Renal cortex interstitium (tissue), 11 donors: Measurements from ENCODE around the gene NDOR1. TPM values are rescaled to one million over a fixed set of nuclear protein-coding genes. Genes with fewer than 3 reads are reported as not detected.

Experiments used
- DNase-seq, 11 donors: peaks; one replicate each; pipeline ENCODE4 v3.0.0-alpha.2; 2013; ENCODE audit warnings: low read depth in 9 of 11, low spot score in 4 of 11; ENCODE audit errors: extremely low read depth in 1 of 11
- polyA plus RNA-seq, 3 donors: library from polyadenylated mRNA; unstranded; fragments of 120-200 nt; gene quantifications; one replicate each; pipeline ENCODE4 v1.2.1, GENCODE V29; 2013; ENCODE audit not compliant: insufficient read length in 3 of 3

NDOR1 gene
- polyA plus RNA-seq, 3 donors = 8.2 to 15.1 (median 14.2) TPM

GRCh38 chr9:137224830-137225694, 19.6 kb downstream of the NDOR1 start, which contains the start of gene CYSRT1:
CYSRT1 (plus strand) TSS chr9:137225174; CDS start chr9:137225622, 448 bp downstream.
- DNase-seq = no peak

- DNase-seq = no peak
Observed at GRCh38 chr9:137225699-137226331, 20.3 kb downstream of the NDOR1 start.

GRCh38 chr9:137226338-137227053, 21.0 kb downstream of the NDOR1 start:
- no peak for DNase-seq

GRCh38 chr9:137227054-137227852, 21.8 kb downstream of the NDOR1 start, which contains the start of gene RNF224:
RNF224 (plus strand) TSS chr9:137227502; CDS start chr9:137228336, 834 bp downstream.
- DNase-seq = peak in 8 of 11 donors; percentile 56 to 76 (median 64)

- DNase-seq = no peak
Observed at GRCh38 chr9:137227853-137228505, 22.5 kb downstream of the NDOR1 start.

DNA sequence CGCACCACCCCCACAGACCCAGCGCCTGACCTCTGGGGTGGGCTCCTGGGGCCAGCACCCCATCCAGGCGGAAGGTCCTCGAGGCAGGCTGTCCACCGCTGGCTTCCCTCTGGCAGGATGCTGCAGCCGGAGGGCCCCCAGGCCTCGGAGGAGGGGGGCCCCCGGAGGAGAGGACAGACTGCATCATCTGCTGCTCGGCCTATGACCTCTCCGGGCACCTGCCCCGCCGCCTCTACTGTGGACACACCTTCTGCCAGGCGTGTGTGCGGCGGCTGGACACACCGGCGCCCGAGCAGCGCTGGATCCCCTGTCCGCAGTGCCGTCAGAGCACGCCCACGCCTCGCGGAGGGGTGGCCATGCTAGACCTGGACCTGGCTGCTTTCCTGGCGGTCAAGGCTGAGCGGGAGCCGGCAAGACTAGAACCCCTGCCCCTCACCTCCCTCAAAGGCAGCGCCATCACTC, 23.0 kb downstream of the NDOR1 start:
- DNase-seq = no peak

GRCh38 chr9:137228968-137229896, 23.7 kb downstream of the NDOR1 start:
- DNase-seq = no peak

DNA sequence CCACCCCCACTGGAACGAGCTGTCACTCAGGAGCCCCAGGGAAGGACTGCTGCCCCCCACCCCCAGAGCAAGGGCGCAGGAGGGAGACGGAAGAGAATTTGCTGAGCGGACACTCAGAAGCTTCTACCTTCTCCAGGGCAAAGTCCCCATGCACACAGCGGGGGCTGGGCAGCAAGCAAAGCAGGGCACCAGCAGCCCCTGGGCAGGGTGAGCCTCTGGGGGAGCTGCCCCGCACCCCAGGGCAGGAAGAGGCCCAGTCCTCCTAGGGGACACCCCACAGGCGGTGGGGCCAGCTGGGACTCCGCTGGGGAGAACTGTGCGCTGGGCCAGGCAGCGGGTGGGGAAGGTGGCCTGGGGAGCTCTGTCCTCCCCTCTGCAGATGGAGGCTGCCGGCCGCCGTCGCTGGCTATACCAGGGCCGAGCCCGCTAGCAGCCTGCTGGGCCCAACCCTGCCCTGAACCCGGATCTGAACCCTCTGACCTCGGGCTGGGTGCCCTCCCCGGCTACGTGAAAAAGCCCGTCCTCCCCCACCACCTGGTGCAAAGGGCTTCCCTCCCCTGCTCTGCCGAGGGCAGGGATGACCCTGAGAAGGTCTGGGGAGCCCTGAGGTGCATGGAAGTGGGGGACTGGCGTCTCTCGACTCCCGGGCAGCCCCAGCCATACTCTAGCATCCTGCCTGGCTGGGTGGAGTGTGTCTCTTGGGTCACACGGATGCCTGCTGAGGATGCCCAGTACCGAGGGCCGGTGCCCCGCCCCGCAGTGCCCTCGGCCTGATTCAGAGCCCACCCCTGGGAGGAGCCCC, 24.6 kb downstream of the NDOR1 start:
- no peak for DNase-seq

DNA sequence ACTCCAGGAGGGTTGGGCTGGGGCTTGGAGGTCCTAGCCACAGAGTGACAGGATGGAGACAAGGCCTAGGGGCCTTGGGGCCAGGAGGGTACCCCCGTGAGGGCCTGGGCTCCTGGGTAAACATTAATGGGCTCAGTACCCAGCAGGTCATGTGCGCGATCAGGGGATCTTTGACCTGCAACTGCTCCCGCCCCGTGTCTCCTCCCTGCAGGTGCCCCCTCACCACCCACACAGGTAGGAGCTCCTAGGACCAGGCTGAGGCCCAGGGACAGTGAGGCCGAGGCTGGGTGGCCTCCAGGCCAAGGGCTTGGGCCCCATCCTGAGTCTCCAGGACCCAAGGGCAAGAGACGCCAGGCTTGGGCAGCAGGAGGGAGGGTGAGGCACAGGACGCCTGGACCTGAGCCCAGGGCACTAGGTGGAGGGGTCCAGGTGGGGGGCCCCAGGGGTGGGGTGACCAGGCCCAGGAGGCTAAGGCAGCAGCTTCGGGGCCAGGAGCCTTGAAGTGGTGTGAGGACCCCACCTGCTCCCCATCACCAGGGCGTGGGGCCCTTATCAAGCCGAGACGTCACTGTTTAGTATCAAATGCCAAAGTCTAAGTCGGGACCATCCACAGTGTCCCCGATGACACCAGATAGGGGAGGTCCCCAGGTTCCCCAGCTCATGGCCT, 25.3 kb downstream of the NDOR1 start, which contains the start of gene SLC34A3:
Gene SLC34A3 (plus strand): TSS at position 197 of the 667 bp plus-strand sequence. CDS start 802 bp downstream, outside the sequence.
- DNase-seq = no peak

DNA sequence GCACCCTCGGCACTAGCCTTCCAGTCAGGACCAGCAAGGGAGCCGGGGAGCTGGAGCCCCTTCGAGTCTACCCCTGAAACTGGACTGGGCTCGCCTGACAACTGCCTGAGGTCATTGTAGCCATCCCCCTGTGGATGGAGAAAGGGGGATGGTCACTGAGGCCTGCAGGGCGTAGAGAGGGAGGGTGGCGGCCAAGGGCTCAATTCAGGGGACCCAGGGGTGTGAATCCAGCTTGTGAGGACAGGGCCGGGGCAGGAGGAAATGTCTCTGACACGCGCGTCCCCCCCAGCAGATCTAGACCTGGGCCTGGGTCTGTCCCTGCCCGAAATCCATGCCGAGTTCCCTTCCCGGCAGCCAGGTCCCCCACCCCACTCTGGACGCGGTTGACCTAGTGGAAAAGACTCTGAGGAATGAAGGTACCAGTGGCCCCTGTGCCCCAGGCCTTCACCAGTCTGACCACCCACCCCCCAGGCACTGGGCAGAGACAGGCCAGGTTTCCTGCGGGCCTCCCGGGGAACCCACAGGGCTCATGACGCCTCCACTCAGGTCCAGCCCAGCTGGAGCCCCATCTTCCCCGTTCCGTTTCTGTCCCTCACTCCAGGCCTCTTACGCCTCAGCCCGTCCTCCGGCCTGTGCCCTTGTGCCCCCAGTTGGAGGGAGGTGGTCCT, 26.0 kb downstream of the NDOR1 start:
- no peak for DNase-seq

- no peak for DNase-seq
Observed at GRCh38 chr9:137232101-137232500, 26.6 kb downstream of the NDOR1 start.

- DNase-seq = no peak
Observed at GRCh38 chr9:137232510-137232909, 27.0 kb downstream of the NDOR1 start.

DNA sequence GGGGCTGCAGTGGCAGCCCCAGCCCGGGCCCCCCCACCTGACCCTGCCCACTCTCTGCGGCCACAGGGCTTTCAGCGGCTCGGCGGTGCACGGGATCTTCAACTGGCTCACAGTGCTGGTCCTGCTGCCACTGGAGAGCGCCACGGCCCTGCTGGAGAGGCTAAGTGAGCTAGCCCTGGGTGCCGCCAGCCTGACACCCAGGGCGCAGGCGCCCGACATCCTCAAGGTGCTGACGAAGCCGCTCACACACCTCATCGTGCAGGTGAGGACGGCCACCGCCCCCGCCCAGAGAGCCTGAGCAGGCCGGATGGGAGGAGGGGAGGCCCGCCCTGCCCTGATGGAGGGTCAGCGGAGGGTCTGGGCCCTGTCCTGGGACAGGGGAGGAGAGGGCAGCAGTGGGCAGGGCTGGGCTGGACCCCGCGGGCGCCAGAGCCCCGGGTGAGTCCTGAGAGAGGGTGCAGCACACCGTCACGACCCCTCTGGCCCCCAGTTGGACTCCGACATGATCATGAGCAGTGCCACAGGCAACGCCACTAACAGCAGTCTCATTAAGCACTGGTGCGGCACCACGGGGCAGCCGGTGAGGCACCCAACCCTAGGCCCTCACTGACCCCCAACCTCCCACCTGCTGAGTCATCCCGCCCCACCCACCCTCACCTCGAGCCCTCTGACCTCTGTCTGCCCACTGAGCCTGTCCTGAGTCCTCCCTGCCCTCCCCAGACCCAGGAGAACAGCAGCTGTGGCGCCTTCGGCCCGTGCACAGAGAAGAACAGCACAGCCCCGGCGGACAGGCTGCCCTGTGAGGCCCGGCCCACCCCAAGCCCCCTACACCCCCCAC, 27.9 kb downstream of the NDOR1 start:
- no peak for DNase-seq

DNA sequence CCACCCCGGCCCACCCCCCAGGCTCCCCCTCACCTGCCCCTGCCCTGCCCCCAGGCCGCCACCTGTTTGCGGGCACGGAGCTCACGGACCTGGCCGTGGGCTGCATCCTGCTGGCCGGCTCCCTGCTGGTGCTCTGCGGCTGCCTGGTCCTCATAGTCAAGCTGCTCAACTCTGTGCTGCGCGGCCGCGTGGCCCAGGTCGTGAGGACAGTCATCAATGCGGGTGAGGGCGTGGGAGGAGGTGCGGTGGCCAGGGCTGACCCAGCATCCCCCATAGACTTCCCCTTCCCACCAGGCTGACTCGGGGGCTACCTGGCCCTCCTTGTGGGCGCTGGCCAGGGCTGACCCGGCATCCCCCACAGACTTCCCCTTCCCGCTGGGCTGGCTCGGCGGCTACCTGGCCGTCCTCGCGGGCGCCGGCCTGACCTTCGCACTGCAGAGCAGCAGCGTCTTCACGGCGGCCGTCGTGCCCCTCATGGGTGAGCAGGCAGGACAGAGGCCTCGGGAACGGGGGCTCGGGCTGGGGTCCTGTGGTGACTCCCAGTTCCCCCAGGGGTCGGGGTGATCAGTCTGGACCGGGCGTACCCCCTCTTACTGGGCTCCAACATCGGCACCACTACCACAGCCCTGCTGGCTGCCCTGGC, 28.7 kb downstream of the NDOR1 start:
- DNase-seq = no peak
